IMR-90 (cell line): ENCODE measurements around the gene B3GAT1. TPM values are rescaled to one million over a fixed set of nuclear protein-coding genes. Genes with fewer than 3 reads are reported as not detected.

Experiments
- ATAC-seq: fragments of 200-7000 bp; cut with Tn5 transposase; 2 replicates; pipeline ENCODE4 v1.9.1; 2020; ENCODE audit warnings: low read depth, mild to moderate bottlenecking, moderate library complexity
- BruUV-seq: library from RNA; stranded (reverse); fragments of 400-500 nt; replicated peaks from 2 replicates; lab custom pipeline; 2021; lab: Mats Ljungman, UMichigan
- CTCF ChIA-PET: fragments of 300-600 bp; formaldehyde crosslinking; extraction: SDS; loops from one replicate; lab custom pipeline; 2021; ENCODE audit warnings: antibody characterized with exemption; lab: Yijun Ruan, JAX
- POLR2A ChIA-PET: fragments of 300-600 bp; sonication (Branson Sonifier 250); formaldehyde crosslinking; loops from one replicate; lab custom pipeline; 2022; ENCODE audit warnings: antibody characterized with exemption; ENCODE audit not compliant: unreplicated experiment; lab: Charles Lee
- DNase-seq: peaks from one replicate; pipeline ENCODE4 v3.0.0; 2013
- H2AFZ ChIP-seq: replicated peaks from 2 replicates; pipeline ENCODE3; 2013; ENCODE audit warnings: low read length, mild to moderate bottlenecking; ENCODE audit not compliant: poor library complexity
- H2AK5ac ChIP-seq: 2 replicates; pipeline ENCODE4 v1.6.1; 2013; ENCODE audit warnings: low read depth, low read length, inconsistent platforms
- H2AK9ac ChIP-seq: replicated peaks from 2 replicates; pipeline ENCODE3; 2013; ENCODE audit warnings: mild to moderate bottlenecking, low read depth, low read length, moderate library complexity; ENCODE audit not compliant: poor library complexity
- H2BK120ac ChIP-seq: 2 replicates; pipeline ENCODE4 v1.6.1; 2013; ENCODE audit warnings: low read depth, low read length, inconsistent platforms
- H2BK15ac ChIP-seq: 3 replicates; pipeline ENCODE4 v1.6.1; 2013; ENCODE audit warnings: low read depth, low read length, inconsistent platforms
- H2BK20ac ChIP-seq: 2 replicates; pipeline ENCODE4 v1.6.1; 2013; ENCODE audit warnings: low read depth, mild to moderate bottlenecking, inconsistent platforms, low read length, moderate library complexity
- H2BK5ac ChIP-seq: 2 replicates; pipeline ENCODE4 v1.6.1; 2013; ENCODE audit warnings: mild to moderate bottlenecking, low read depth, low read length, inconsistent platforms; ENCODE audit not compliant: poor library complexity, severe bottlenecking
- H3K14ac ChIP-seq: replicated peaks from 2 replicates; pipeline ENCODE4 v1.6.1; 2013; ENCODE audit warnings: low read depth, low read length, inconsistent platforms
- H3K18ac ChIP-seq: 2 replicates; pipeline ENCODE4 v1.6.1; 2013; ENCODE audit warnings: low read depth, low read length, control low read depth
- H3K23ac ChIP-seq: 2 replicates; pipeline ENCODE4 v1.6.1; 2013; ENCODE audit warnings: low read depth, low read length, inconsistent platforms
- H3K27ac ChIP-seq: 2 replicates; pipeline ENCODE4 v1.5.1; 2013; ENCODE audit warnings: mild to moderate bottlenecking, control low read depth, low read length; ENCODE audit not compliant: insufficient read depth
- H3K27me3 ChIP-seq: 2 replicates; pipeline ENCODE4 v1.6.1; 2013; ENCODE audit warnings: low read length; ENCODE audit not compliant: control insufficient read depth, insufficient read depth
- H3K36me3 ChIP-seq: 2 replicates; pipeline ENCODE4 v1.6.1; 2013; ENCODE audit warnings: low read length, mixed read lengths; ENCODE audit not compliant: control insufficient read depth, insufficient read depth
- H3K4ac ChIP-seq: 2 replicates; pipeline ENCODE4 v1.6.1; 2013; ENCODE audit warnings: low read depth, low read length, inconsistent platforms
- H3K4me1 ChIP-seq: 2 replicates; pipeline ENCODE4 v1.6.1; 2013; ENCODE audit warnings: low read length, mixed read lengths; ENCODE audit not compliant: control insufficient read depth, insufficient read depth
- H3K4me2 ChIP-seq: 2 replicates; pipeline ENCODE4 v1.6.1; 2013; ENCODE audit warnings: low read depth, mild to moderate bottlenecking, control low read depth, low read length, moderate library complexity
- H3K4me3 ChIP-seq: 2 replicates; pipeline ENCODE4 v1.5.1; 2013; ENCODE audit warnings: low read depth, mild to moderate bottlenecking, control low read depth, low read length, moderate library complexity; ENCODE audit not compliant: insufficient read depth
- H3K56ac ChIP-seq: 2 replicates; pipeline ENCODE4 v1.6.1; 2013; ENCODE audit warnings: low read length, inconsistent platforms; ENCODE audit not compliant: insufficient read depth; ENCODE audit errors: extremely low read depth
- H3K79me1 ChIP-seq, 2 experiments: 2 replicates each; pipeline ENCODE4 v1.6.1; 2013; ENCODE audit warnings: low read length in 2 of 2, inconsistent platforms in 1 of 2, low read depth in 1 of 2
- H3K9ac ChIP-seq: 2 replicates; pipeline ENCODE4 v1.6.1; 2013; ENCODE audit warnings: low read depth, low read length, control low read depth
- H3K9me1 ChIP-seq: 2 replicates; pipeline ENCODE4 v1.6.1; 2013; ENCODE audit warnings: low read length, inconsistent platforms; ENCODE audit not compliant: insufficient read depth
- H3K9me3 ChIP-seq: 2 replicates; pipeline ENCODE4 v1.6.1; 2013; ENCODE audit warnings: low read length; ENCODE audit not compliant: control insufficient read depth, insufficient read depth
- H4K20me1 ChIP-seq: 2 replicates; pipeline ENCODE4 v1.6.1; 2013; ENCODE audit warnings: low read length, inconsistent platforms; ENCODE audit not compliant: insufficient read depth
- H4K5ac ChIP-seq: 2 replicates; pipeline ENCODE4 v1.6.1; 2013; ENCODE audit warnings: mild to moderate bottlenecking, low read depth, low read length, control low read depth
- H4K8ac ChIP-seq, 2 experiments: 2 replicates each; pipeline ENCODE4 v1.6.1; 2013; ENCODE audit warnings: low read depth in 2 of 2, low read length in 2 of 2, control low read depth in 1 of 2, inconsistent platforms in 1 of 2
- H4K91ac ChIP-seq: 2 replicates; pipeline ENCODE4 v1.6.1; 2013; ENCODE audit warnings: low read depth, low read length, inconsistent platforms; ENCODE audit not compliant: insufficient read depth
- BHLHE40 ChIP-seq: fragments of 150-350 bp; IDR thresholded peaks from 2 replicates; pipeline ENCODE4 v1.6.1; 2016; ENCODE audit warnings: mild to moderate bottlenecking, low read depth, low read length
- CEBPB ChIP-seq: IDR thresholded peaks from 2 replicates; pipeline ENCODE4 v1.6.1; 2012; ENCODE audit warnings: low read depth, low read length, improper control_type of control experiment
- ELK1 ChIP-seq: fragments of 150-350 bp; IDR thresholded peaks from 2 replicates; pipeline ENCODE4 v1.6.1; 2016; ENCODE audit warnings: low read depth, mild to moderate bottlenecking, low read length, moderate library complexity, borderline replicate concordance
- FOS ChIP-seq: fragments of 150-350 bp; IDR thresholded peaks from 2 replicates; pipeline ENCODE4 v1.6.1; 2016; ENCODE audit warnings: low read depth, low read length
- MAZ ChIP-seq: IDR thresholded peaks from 2 replicates; pipeline ENCODE4 v1.6.1; 2012; ENCODE audit warnings: low read depth, mild to moderate bottlenecking, low read length, improper control_type of control experiment, moderate library complexity, borderline replicate concordance
- MXI1 ChIP-seq: IDR thresholded peaks from 2 replicates; pipeline ENCODE4 v1.6.1; 2012; ENCODE audit warnings: low read depth, mild to moderate bottlenecking, low read length, moderate library complexity, borderline replicate concordance
- POLR2A ChIP-seq: IDR thresholded peaks from 2 replicates; pipeline ENCODE4 v1.6.1; 2012; ENCODE audit warnings: mild to moderate bottlenecking, low read depth, low read length
- RCOR1 ChIP-seq: IDR thresholded peaks from 2 replicates; pipeline ENCODE4 v1.6.1; 2012; ENCODE audit warnings: mild to moderate bottlenecking, low read length, improper control_type of control experiment; ENCODE audit not compliant: insufficient replicate concordance
- RFX5 ChIP-seq: IDR thresholded peaks from 2 replicates; pipeline ENCODE4 v1.8.0; 2012; ENCODE audit warnings: low read depth, mild to moderate bottlenecking, low read length, moderate library complexity
- SMC3 ChIP-seq: fragments of 150-350 bp; IDR thresholded peaks from 2 replicates; pipeline ENCODE4 v1.6.1; 2016; ENCODE audit warnings: low read depth, mild to moderate bottlenecking, antibody characterized with exemption, low read length, moderate library complexity
- WGBS, 2 experiments: methylation state at CpG; one replicate each; pipeline versions ENCODE4 v1.1.5 to v1.1.7; 2013; ENCODE audit warnings: missing lambda C conversion rate in 2 of 2; ENCODE audit not compliant: insufficient read length in 1 of 2; ENCODE audit errors: extremely low coverage in 2 of 2; 5-methylcytosine and 5-hydroxymethylcytosine counted together
- dilution Hi-C: fragments of 300-500 bp; cut with HindIII; formaldehyde crosslinking; loops from one replicate; pipeline ENCODE4 v1.14.3; 2018; ENCODE audit warnings: low sequenced_read_pairs; ENCODE audit not compliant: unreplicated experiment
- in situ Hi-C: fragments of 300-500 bp; cut with MboI; formaldehyde crosslinking; loops from 3 replicates; pipeline ENCODE4 v1.14.3; 2019; ENCODE audit warnings: low sequenced_read_pairs, inconsistent platforms, mixed read lengths
- intact Hi-C: fragments of 100-400 bp; cut with micrococcal nuclease; formaldehyde crosslinking; loops from 2 replicates; pipeline ENCODE4 v1.10.0; 2022
- polyA plus RNA-seq, 3 experiments: library from polyadenylated mRNA; depleted of rRNA; stranded (reverse); fragments of >200 nt; gene quantifications; 2 replicates each; pipeline ENCODE4 v1.2.3, GENCODE V29; 2012; ENCODE audit warnings: low replicate concordance in 1 of 3
- total RNA-seq: library from RNA; depleted of rRNA; stranded (reverse); fragments of >200 nt; gene quantifications from 2 replicates; pipeline ENCODE4 v1.2.3, GENCODE V29; 2012

The B3GAT1 gene
- total and polyA plus RNA-seq, 2 of the 4 experiments (the other 2 are of a cell fraction): not detected

GRCh38 chr11:134398079-134398444 is 14.0 kb downstream of the B3GAT1 start:
- Histone ChIP-seq H2AK5ac (no peak overlapping the region), H3K27ac (no peak overlapping the region), H3K9me3 (peaks cover 46% of the 10 kb centered on the region), H2BK15ac (no peak overlapping the region), H3K79me1 (no peaks in the 10 kb centered on the region), H4K91ac (no peak overlapping the region), H2AFZ (peak overlapping the region; percentile 21), H4K20me1 (no peaks in the 10 kb centered on the region), H3K56ac (no peak overlapping the region), H2BK20ac (no peak overlapping the region), H3K4me2 (no peak overlapping the region), H4K5ac (no peak overlapping the region), H3K4ac (no peak overlapping the region), H3K23ac (no peak overlapping the region), H3K14ac (no peak overlapping the region), H3K9me1 (no peaks in the 10 kb centered on the region), H2BK5ac (no peak overlapping the region), H3K18ac (no peak overlapping the region), H3K27me3 (no peaks in the 10 kb centered on the region), H3K4me3 (no peak overlapping the region), H3K4me1 (no peaks in the 10 kb centered on the region), H3K9ac (no peak overlapping the region), H3K36me3 (no peaks in the 10 kb centered on the region), H2AK9ac (peak overlapping the region; percentile 55), H2BK120ac (no peak overlapping the region), H4K8ac (no peak overlapping the region)
- in situ Hi-C loops (no loop called here), dilution Hi-C loops (no loop called here), intact Hi-C loops (no loop called here)
- DNase-seq (no peak), ATAC-seq (no peak)
- WGBS, 2 experiments: no CpG with 5 or more reads among the region's 11 CpGs
- no TSS peak for BruUV-seq
- CTCF ChIA-PET: no interaction called here
- POLR2A ChIA-PET: no interaction called here
- TF ChIP-seq SMC3: no peak
- no peak for TF ChIP-seq RFX5
- TF ChIP-seq CEBPB: no peak
- no peak for TF ChIP-seq ELK1
- no peak for TF ChIP-seq MAZ
- TF ChIP-seq FOS: no peak
- TF ChIP-seq RCOR1: no peak
- TF ChIP-seq BHLHE40: no peak
- TF ChIP-seq MXI1: no peak
- TF ChIP-seq POLR2A: no peak
